HG02571 (cell line): ENCODE measurements around the gene SFTA2.
"Not testable (repeated sequence)": the region's sequence is repeated elsewhere in the genome, so short reads cannot be mapped to it uniquely, and the experiment has no call there.

Experiments used
- ATAC-seq: cut with Tn5 transposase; IDR thresholded peaks from one replicate; pipeline ENCODE4 v1.9.1; 2021; ENCODE audit warnings: mild to moderate bottlenecking, moderate library complexity; ENCODE audit not compliant: unreplicated experiment

The SFTA2 gene

DNA sequence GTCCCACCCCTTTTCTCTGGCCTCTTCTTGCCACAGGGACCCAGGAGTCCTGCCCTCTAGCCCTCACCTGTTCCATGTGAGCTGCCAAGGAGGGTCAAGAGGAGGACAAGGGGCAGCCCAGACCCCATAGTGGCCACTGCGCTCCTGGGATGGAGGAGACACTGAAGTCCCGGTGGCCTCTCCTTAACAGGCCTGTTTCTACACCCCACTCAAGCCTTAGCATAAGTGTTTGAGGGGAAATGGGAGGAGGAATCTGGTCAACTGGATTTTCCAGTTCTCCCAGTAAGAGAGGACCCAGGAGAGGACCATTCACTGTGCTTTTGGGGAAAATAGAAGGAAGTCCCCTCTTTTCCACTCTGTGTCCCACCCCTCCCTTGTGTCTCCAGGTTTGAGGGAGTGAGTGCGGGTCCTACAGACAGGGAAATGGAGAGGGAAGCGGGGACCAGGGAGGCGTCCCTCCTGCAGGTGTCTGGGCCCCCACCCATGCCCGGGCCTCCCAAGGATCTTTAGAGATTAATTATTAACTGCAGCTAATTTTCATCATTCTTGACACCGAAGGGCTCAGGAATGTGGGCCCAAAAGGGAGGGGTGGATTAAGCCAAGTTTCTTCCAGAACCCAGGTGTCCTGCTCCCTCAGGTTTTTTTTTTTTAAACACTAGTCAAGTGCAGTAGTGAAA, at the start of gene SFTA2:
Gene SFTA2 (minus strand): TSS at position 202 of the 677 bp plus-strand sequence. CDS start 74 bp downstream, at position 128.
- ATAC-seq: no peak

DNA sequence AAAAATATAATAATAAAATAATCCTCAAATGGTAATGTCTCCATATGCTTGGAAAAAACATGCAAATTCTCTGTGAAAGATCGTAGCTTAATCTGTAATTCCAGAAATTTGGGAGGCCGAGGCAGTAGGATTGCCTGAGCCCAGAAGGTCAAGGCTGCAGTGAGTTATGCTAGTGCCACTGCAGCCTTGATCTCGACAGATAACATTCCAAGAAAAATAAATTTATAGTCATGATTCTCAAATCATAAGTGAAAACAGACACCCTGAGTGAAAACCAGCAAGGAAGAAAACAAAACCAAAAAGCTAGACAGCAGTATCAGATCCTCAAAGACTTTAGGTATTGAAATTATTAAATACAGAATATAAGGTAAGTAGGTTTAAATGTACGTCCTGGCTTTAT, 47.7 kb upstream of the SFTA2 start:
- ATAC-seq: no peak

DNA sequence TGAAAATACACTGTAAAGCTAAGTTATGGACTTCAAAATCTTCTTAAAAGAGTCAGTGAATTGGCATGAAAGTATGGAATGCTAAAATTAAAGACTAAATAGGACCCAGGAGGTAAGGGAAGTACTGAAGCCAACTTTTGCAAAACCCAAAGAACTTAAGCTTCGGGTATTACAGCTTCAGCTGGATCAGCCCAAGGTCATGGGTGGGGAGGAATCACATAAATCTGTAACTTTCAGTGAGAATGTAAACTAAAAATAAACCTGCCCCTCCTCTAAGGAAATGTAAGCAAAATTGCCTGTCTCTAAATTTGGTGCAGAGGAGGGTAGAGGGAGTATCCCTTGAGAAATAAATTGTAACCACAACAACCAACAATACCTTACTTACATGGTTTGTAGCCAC, 47.2 kb upstream of the SFTA2 start:
- ATAC-seq: no peak

DNA sequence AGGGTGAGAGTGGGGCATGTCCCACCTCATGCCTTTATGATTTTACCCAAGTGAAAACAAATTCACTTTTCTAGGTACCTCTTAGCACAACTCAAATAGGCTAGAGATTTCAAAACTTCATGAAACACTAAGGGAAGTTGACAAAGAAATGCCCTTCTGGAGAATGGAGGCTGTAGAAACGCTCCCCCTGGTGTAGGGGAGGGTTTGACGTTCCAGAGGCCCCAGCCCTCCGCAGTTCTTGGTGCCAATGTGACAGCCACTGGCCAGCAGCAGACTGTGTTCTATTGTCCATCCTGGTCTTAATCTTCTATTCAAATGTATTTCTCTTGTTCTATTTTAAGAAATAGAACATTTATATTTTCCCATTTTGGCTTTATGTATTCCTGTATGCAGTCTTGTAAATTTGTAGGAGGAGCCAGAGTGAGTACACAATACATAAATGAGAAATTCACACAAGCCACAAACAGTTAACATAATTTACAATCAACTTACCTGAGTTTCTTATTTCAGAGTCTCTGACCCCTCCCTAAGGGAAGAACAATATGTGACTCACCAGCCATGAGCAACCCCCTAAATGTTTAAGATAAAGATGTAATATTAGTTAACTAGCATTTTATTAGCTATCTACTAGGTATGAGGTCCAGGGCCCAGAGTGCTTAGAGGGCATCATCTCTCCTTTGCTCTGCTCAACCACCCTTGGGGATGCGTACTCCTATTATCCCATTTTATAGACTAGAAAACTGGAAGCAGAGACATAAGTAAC, 42.7 kb upstream of the SFTA2 start:
- ATAC-seq: no peak

DNA sequence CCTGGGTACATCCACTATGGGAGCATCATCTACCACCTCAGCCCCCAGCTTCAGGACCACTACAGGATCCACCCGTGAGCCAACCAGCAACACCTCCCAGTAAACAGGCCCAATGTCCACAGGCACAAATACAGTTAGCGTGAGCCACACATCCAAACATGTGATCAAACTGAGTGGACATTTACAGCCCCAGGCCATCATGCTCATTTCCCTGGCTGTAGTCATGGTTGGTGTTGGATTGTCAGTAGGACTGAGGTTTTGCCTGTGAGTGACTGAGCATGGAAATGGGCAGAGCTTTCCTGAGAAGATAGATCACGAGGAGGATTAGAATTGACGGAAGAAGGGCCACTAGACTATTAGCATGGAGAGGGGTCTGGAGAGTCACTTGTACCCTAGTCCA, 40.8 kb upstream of the SFTA2 start:
- ATAC-seq: no peak

DNA sequence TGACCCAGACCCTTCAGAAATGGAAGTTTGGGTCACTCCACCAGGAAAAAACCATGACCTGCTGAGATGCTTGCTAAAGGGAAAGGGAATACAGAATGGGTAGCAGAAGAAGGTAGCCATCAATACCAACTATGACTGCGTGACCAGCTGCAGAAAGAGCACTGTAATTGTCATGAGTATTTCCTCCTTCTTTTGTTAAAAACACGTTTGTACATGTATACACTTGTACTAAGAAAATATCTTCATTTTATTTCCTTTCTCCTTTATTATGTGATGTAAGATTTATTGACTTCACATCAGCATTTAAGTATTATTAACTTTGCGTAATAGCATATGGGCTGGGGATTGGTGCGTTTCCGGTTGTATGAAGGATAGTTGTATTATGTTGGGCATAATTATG, 39.0 kb upstream of the SFTA2 start:
- no peak for ATAC-seq

DNA sequence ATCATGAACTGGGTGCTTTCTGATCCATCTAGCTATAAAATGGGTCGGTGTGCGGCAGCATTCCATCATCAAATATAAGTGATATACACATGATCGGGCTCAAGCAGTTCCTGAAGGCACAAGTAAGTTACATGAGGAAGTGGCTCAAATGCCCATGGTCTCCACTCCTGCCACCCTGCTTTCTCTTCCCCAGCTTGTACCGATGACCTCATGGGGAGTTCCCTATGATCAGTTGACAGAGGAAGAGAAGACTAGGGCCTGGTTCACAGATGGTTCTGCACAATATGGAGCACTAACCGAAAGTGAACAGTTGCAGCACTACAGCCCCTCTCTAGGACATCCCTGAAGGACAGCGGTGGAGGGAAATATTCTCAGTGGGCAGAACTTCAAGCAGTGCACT, 37.2 kb upstream of the SFTA2 start:
- ATAC-seq: not testable (repeated sequence)

DNA sequence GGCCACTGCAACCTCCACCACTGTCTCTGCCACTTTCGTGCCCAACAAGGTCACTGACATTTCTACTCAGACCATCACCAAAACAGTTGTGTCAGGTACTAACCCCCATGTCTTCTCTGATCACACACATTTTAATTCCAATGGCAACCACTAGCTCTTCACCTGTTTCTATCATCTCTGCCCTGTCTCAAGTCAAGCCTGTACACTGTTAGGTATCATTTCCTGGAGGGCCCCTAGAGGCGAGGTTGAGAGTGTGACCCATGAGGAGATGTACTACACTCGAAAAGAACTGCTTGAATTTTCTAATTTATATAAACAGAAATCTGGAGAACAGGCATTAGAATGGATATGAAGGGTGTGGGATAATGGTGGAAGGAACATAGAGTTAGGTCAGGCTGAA, 34.2 kb upstream of the SFTA2 start:
- ATAC-seq: no peak

DNA sequence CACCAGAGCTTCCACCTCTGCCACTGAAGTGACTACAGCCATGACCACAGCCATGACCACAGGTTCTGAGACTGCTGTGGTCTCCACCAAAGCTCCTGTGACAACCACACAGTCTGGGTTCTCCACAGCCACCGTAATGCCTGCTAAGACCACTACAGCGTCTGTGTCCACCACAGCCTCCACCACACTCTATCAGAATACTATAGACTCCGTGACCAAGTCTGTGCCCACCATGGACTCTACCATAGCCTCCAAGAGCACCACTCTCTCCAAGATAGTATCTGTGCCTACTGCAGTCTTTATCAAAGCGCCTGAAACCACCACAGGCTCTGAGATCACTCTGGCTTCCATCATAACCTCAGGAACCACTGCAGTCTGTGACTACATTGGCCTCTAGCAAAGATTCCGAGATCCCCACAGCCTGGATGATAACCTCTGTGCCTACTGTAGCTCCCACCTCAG, 33.2 kb upstream of the SFTA2 start:
- no peak for ATAC-seq

DNA sequence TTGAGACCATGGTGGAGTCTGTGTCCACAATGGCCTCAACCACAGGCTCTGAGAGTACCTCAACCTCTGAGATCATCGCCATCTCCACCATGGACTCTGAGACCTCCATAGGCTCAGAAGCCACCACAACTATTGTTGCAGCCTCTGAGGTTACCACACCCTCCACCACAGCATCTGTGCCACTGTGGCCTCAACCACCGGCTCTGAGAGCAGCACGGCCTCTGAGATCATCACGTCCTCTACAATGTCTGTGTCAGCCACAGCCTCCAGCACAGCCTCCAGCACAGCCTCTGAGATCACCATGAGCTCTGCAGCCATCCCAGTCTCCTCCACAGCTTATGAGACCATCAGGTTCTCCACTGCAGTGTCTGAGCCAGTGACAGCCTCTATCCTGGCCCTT, 32.1 kb upstream of the SFTA2 start:
- no peak for ATAC-seq

DNA sequence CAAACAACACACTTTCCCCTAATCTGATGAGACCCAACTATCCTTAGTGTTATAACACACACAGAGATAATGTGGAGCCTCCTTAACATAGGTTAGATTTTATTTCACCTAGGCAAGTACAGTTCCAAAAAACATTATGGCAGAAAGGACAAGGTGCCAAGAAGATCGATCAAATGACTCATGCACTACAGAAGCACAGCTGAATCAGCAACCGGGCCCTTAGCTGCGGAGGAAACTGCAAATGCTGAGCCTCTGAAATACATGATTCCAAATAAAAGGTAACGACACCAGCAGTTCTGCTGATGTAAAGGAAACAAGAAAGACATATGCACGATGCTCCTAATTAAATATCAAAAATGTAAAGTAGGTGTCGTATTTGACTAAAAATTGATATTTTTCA, 31.7 kb upstream of the SFTA2 start:
- no peak for ATAC-seq

DNA sequence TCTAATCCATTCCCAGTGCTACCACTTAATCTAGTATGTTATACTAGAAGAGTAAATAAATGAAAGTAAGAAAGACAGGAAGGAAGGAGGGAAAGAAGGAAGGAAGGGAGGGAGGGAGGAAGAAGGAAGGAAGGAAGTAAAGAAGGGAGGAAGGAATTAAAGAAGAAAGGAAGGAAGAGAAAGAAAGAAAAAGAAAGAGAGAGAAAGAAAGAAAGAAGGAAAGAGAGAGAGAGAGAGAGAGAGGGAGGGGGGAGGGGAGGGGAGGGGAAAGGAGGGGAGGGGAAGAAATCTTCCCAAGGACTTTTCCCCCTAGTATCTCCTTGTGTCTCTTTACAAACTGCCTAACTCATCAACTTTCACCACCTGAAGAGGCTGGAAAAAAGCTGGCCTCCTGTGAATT, 30.7 kb upstream of the SFTA2 start:
- no peak for ATAC-seq

DNA sequence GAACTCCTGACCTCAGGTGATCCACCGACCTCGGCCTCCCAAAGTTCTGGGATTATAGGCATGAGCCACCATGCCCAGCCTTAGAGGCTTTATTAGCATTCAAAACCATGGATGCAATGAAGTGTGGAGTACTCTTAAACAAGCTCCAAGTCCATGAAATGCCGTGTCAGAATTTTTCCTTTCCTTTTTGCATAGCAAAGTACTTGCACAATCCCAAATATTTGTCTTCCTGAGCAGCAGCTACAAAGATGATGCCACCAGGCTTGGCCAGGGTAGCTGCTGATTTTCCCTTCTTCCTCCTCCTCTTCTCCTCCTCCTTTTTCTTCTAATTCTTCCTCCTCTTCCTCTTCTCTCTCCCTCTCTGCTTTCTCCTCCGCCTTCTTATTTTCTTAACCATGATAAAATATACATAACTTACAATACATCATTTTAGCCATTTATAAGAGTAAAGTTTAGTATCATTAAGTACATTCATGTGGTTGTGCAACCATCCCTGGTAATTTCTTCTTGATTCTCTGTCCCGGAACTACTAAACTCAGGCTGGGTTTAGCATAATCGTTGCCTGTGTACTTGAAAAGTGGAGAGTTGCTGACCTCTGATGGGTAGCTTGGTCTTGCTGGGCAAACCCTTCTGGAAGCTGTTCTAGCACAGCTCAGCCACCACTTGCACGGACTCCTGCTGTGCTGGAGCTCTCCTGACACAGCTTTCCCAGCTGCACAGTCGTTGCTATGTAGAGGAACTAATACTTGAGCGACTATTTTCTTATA, 29.1 kb upstream of the SFTA2 start:
- no peak for ATAC-seq

DNA sequence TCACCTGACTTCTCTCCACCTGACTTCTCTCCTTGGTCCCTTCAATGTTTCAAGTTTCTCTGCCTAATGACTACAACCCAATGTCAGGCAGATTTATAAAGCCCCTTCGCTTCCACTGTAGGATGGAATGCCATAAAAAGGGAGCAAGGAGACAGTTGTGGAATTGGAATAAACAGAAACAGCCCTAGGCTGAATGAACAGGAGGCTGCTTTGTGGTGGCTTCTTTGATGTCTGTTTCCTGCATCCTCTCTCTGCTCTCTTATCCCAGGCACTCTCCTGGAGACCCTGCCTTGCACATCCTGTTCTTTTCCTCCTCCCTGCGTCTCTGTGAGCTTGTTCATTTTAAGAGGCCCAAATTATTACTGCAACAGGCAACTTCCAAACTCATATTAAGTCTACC, 25.7 kb upstream of the SFTA2 start:
- no peak for ATAC-seq

DNA sequence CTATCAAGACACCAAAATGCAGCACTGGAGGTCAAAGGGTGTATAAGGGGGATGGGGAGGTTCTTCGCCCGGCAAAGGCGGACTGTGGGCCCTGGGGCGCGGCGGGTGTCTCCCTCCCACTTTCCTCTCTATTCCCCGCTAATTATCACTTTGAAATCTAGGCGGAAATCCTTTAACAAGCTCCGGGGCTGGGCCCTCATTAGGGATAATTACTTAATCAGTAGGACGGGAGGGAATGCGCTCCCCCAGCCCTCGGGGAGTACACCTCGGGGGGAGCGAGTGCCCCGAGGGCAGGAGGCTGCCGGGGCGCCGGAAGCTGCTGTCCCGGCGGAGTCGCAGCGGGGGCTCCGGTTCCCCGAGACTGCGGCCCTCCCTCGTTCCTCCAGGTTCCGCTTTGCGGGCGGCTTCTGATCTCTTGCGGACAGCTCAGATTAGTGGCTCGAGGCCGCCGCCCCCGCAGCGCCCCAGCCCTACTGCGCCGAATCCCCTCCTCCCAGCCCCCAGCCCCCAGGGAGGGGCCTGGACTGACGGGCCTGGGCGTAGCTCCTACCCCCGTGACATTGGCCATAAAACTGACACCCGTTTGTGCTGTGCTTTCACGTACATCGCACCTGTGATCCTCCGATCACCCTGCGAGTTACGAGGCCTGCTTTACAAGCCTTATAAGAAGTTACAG, 23.5 kb upstream of the SFTA2 start:
- ATAC-seq: no peak

DNA sequence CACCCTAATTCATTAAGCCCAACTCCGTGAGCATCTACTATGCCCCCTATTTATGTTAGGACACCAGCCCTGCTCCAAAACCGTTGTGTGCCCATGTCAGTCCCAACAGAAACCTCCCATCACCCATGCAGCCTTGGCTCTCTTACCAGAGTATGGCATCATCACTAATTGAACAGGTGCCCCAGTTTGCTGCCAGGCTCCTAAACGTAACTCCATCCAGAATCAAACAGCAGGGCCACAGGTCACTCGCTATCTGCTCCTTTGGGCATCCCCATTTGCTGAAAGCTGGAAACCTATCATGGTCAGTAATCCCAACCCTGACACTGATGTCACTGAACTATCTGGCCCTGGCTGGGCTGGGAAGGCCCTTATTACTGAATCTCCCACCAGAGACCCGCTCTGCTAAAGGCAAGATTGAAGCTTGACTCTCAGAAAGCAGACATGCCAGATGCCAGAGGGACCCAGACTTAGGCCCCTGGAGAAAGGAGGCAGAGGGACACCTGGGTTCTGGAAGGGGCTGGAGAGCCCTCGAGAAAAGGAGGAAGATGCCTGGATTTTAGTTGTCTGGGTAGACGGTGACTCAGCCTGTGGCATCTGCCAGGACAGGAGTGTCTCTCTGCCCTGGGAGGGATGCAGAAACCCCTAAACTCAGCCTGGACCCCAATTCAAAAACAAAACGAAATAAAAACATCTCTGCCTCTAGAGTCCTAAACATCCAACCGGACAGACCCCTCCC, 22.8 kb upstream of the SFTA2 start:
- no peak for ATAC-seq

DNA sequence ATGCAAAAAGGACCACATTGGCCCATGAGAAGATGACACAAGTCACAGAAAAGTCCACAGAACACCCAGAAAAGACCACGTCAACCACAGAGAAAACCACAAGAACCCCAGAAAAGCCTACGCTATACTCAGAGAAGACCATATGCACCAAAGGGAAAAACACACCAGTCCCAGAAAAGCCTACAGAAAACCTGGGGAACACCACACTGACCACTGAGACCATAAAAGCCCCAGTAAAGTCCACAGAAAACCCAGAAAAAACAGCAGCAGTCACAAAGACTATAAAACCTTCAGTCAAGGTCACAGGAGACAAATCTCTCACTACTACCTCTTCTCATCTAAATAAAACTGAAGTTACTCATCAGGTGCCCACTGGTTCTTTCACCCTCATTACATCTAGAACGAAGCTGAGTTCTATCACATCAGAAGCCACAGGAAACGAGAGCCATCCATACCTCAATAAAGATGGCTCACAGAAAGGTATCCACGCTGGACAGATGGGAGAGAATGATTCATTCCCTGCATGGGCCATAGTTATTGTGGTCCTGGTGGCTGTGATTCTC, 20.0 kb upstream of the SFTA2 start:
- ATAC-seq: no peak

DNA sequence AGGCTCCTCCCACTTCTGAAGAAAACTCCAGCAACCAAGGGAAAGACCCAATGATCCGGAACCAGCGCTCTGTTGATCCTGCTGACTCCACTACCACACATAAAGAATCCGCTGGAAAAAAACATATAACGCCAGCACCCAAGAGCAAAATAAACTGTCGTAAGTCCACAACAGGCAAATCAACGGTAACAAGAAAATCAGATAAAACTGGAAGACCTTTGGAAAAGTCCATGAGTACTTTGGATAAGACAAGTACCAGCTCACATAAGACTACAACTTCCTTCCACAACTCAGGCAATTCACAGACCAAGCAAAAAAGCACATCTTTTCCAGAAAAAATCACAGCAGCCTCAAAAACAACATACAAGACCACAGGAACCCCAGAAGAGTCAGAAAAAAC, 16.8 kb upstream of the SFTA2 start:
- ATAC-seq: no peak

DNA sequence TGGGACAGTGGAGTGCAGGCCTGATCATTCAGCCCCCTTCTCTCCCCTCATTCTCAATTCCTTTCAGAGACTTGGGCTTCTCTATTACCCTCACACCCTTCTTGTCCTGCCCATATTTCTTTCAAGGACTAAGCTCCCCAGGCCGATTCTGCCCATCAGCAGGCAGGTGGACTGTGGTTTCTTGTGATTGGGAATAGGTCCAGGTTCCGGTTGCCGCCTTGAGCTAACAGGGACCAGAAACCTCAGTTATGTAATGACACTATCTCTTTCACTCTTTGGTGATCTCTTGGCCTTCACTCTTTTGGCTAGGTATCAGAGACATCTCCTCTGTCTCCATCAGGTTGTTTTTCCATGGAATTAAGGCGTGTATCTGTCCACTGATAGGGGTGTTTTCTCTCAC, 15.3 kb upstream of the SFTA2 start:
- no peak for ATAC-seq

DNA sequence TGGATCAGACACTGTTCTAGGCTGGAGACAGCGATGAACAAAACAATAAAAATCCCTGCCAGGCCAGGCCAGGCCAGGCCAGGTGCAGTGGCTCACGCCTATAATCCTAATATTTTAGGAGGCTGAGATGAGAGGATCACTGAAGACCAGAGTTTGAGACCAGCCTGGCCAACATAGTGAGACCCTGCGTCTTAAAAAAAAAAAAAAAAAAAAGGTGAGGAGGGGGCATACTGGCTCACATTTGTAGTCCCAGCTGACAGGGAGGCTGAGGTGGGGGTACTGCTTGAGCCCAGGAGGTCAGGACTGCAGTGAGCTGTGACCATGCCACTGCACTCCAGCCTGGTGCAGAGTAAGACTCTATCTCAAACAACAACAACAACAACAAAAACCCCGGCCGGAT, 13.3 kb upstream of the SFTA2 start:
- ATAC-seq: no peak
